C4-2B (cell line): ENCODE measurements around the gene MICAL1.

Experiments used
- H3K27ac ChIP-seq: fragments of 450-650 bp; 2 replicates; pipeline ENCODE4 v1.5.1; 2017
- ZFX ChIP-seq: fragments of 450-650 bp; IDR thresholded peaks from 2 replicates; pipeline ENCODE4 v1.6.1; 2017
- TF ChIP-seq, protein P1 (sequence below): fragments of 450-650 bp; conservative IDR thresholded peaks from 2 replicates; pipeline ENCODE4 v1.5.1; 2017; ENCODE audit warnings: mild to moderate bottlenecking

The MICAL1 gene

DNA sequence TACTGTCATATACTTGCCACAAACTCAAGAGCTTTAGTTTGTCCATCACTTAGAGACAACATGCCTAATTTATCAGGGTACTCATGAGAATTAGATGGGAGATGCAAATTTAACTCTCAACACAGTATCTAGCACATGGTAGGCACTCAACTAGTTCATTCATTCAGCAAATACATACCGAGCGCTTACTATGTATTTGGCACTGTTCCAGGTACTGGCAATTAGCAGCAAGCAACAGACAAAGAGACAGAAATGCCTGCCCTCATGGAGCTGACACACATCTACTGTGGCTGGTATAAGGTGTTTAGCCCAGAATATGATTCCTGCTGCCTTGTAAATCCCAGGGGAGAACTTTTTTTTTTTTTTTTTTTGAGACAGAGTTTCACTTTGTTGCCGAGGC lies 4.8 kb downstream of the MICAL1 start:
- no peak overlapping the region for H3K27ac ChIP-seq
- TF ChIP-seq, protein P1, sequence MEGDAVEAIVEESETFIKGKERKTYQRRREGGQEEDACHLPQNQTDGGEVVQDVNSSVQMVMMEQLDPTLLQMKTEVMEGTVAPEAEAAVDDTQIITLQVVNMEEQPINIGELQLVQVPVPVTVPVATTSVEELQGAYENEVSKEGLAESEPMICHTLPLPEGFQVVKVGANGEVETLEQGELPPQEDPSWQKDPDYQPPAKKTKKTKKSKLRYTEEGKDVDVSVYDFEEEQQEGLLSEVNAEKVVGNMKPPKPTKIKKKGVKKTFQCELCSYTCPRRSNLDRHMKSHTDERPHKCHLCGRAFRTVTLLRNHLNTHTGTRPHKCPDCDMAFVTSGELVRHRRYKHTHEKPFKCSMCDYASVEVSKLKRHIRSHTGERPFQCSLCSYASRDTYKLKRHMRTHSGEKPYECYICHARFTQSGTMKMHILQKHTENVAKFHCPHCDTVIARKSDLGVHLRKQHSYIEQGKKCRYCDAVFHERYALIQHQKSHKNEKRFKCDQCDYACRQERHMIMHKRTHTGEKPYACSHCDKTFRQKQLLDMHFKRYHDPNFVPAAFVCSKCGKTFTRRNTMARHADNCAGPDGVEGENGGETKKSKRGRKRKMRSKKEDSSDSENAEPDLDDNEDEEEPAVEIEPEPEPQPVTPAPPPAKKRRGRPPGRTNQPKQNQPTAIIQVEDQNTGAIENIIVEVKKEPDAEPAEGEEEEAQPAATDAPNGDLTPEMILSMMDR = no peak

GRCh38 chr6:109449795-109450673 lies 5.5 kb downstream of the MICAL1 start:
- no peak overlapping the region for H3K27ac ChIP-seq
- no peak for TF ChIP-seq ZFX
- TF ChIP-seq, protein P1 = no peak

GRCh38 chr6:109449064-109449794 lies 6.3 kb downstream of the MICAL1 start:
- TF ChIP-seq, protein P1 = no peak
- no peak for TF ChIP-seq ZFX
- no peak overlapping the region for H3K27ac ChIP-seq

GRCh38 chr6:109448615-109449014 lies 7.0 kb downstream of the MICAL1 start:
- TF ChIP-seq, protein P1 = no peak
- TF ChIP-seq ZFX = no peak
- H3K27ac ChIP-seq = no peak overlapping the region

DNA sequence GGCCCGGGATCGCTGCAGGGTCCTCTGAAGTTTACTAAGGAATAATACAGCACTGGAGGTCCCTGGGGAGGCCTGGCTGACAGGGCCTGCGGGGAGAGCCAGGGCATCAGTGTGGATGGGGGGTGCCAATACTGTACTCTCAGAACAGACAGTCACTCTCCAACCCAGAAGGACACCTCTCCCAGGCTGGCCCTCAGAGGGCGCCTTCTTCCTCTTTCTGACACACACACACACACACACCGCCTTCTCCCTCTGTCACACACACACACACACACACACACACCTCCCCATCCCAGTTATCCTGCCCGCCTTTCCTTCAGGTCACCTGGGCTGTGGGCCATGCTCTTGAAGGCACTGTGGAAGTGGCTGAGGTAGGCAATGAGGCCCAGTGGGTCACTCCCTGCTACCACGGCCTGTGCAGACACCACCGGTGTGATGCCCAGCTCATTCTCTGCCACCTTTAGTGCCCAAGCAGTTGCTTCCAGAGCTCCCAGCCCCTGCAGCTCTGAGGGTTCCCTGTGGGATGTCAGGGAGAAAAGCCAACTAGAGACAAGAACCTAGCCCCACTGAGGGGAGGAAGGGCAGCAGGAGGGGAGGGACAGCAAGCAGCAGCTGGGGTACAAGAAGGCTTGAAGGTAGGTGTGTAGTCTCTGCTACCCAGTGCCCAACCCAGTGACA lies 7.6 kb downstream of the MICAL1 start:
- no peak for TF ChIP-seq ZFX
- TF ChIP-seq, protein P1 = no peak
- no peak overlapping the region for H3K27ac ChIP-seq

DNA sequence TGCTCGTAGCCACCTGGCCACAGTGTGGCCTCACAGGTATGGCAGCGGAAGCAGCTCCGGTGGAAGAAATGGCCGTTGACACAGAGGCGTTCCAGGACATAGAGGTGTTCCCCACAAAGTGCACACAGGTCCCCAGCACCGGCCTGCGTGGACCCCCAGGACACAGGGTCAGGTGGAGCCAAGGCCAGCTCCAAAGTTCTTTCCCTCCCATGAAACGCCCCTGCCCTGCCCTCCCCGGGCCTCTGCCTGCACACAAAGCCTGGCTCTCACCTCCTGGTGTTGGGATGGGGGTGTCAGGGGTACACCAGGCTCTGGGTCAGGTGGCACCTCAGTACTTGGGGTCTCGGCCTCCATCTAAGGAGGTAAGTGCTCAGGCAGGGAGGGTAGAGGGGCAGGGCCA lies 8.5 kb downstream of the MICAL1 start:
- no peak overlapping the region for H3K27ac ChIP-seq
- TF ChIP-seq, protein P1 = no peak
- TF ChIP-seq ZFX = no peak
